T-helper 17 cell (primary cell): ENCODE data around the gene KANK3. TPM values are rescaled to one million over a fixed set of nuclear protein-coding genes. Genes with fewer than 3 reads are reported as not detected.
A peak's percentile ranks its signal among the peaks of the same experiment; 100 is the strongest.
"Not testable (repeated sequence)": the region's sequence is repeated elsewhere in the genome, so short reads cannot be mapped to it uniquely, and the experiment has no call there.

Source experiments
- ATAC-seq: fragments of 150-1000 bp; cut with Tn5 transposase; 2 replicates; pipeline ENCODE4 v1.10.0; 2021; ENCODE audit warnings: mild to moderate bottlenecking, moderate library complexity
- DNase-seq, 3 donors: peaks; one replicate each; pipeline versions ENCODE4 v3.0.0 to v3.0.0-alpha.2; 2020 to 2021
- H3K9me3 ChIP-seq: one replicate; pipeline ENCODE4 v1.7.0; 2013; ENCODE audit warnings: low read length, mild to moderate bottlenecking; ENCODE audit not compliant: control insufficient read depth, poor library complexity, severe bottlenecking
- H3K27ac Mint-ChIP-seq: one replicate; pipeline ENCODE4 v1.8.0; 2022; ENCODE audit warnings: mild to moderate bottlenecking, moderate library complexity, mixed read lengths
- H3K27me3 Mint-ChIP-seq: one replicate; pipeline ENCODE4 v1.8.0; 2022; ENCODE audit warnings: mixed read lengths
- H3K36me3 Mint-ChIP-seq: one replicate; pipeline ENCODE4 v1.8.0; 2022; ENCODE audit warnings: low read depth, mixed read lengths
- H3K4me1 Mint-ChIP-seq: one replicate; pipeline ENCODE4 v1.8.0; 2022; ENCODE audit warnings: mild to moderate bottlenecking, mixed read lengths
- H3K4me3 Mint-ChIP-seq: one replicate; pipeline ENCODE4 v1.8.0; 2022; ENCODE audit warnings: mild to moderate bottlenecking, moderate library complexity, mixed read lengths
- total RNA-seq, 4 donors: library from RNA in 2 of 4; stranded (reverse) in 2 of 4; gene quantifications; one replicate each; pipeline ENCODE4 v1.2.3 and lab custom pipeline; 2022 to 2026

Gene KANK3
- total RNA-seq, 2 donors from 2014 or later, result 2.6 to 2.9 TPM

GRCh38 chr19:8361921-8362793 lies 19.1 kb upstream of the KANK3 start:
- H3K4me1 Mint-ChIP-seq, result peaks cover 8% of the 10 kb centered on the region
- ATAC-seq, result no peak
- peaks cover 22% of the 10 kb centered on the region for H3K27me3 Mint-ChIP-seq

DNA sequence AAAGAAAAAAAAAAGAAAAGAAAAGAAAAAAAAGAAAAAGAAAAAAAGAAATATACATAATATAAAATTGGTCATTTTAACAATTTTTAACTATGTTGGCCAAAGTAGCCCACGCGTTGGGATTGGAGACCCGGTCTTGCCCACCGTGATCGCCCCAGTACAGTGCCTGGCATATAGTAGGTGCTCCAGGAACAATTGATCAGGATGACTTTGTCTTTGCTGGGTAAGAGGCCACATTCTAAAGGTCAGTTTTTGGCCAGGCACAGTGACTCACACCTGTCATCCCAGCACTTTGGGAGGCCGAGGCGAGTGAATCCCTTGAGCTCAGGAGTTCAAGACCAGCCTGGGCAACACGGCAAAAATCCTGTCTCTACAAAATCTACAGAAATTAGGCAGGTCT lies 17.1 kb upstream of the KANK3 start:
- Mint-ChIP-seq H3K27ac (no peak overlapping the region), H3K27me3 (peaks cover 11% of the 10 kb centered on the region), H3K4me1 (peaks cover 8% of the 10 kb centered on the region), H3K4me3 (no peak overlapping the region), H3K36me3 (peaks cover 3% of the 10 kb centered on the region)
- no peaks in the 10 kb centered on the region for H3K9me3 ChIP-seq
- no peak for ATAC-seq
- no peak for DNase-seq

More at GRCh38 chr19:8361921-8362793, 19.1 kb upstream of the KANK3 start:
- H3K9me3 ChIP-seq, result no peaks in the 10 kb centered on the region
- H3K36me3 Mint-ChIP-seq, result peaks cover 3% of the 10 kb centered on the region
- no peak overlapping the region for H3K4me3 Mint-ChIP-seq
- no peak for DNase-seq
- no peak overlapping the region for H3K27ac Mint-ChIP-seq

GRCh38 chr19:8358948-8359347 lies 15.9 kb upstream of the KANK3 start:
- peaks cover 6% of the 10 kb centered on the region for H3K4me1 Mint-ChIP-seq
- H3K27ac Mint-ChIP-seq, result no peak overlapping the region
- peaks cover 3% of the 10 kb centered on the region for H3K36me3 Mint-ChIP-seq
- no peak overlapping the region for H3K4me3 Mint-ChIP-seq
- H3K9me3 ChIP-seq, result no peaks in the 10 kb centered on the region
- ATAC-seq (no peak), DNase-seq (no peak)
- peaks cover 12% of the 10 kb centered on the region for H3K27me3 Mint-ChIP-seq

- Mint-ChIP-seq H3K4me1 (peaks cover 3% of the 10 kb centered on the region), H3K4me3 (no peak overlapping the region), H3K27ac (no peak overlapping the region), H3K36me3 (no peaks in the 10 kb centered on the region), H3K27me3 (peaks cover 11% of the 10 kb centered on the region)
- ATAC-seq, result no peak
- no peaks in the 10 kb centered on the region for H3K9me3 ChIP-seq
- no peak for DNase-seq
Measured at GRCh38 chr19:8357007-8357521, 14.0 kb upstream of the KANK3 start.

DNA sequence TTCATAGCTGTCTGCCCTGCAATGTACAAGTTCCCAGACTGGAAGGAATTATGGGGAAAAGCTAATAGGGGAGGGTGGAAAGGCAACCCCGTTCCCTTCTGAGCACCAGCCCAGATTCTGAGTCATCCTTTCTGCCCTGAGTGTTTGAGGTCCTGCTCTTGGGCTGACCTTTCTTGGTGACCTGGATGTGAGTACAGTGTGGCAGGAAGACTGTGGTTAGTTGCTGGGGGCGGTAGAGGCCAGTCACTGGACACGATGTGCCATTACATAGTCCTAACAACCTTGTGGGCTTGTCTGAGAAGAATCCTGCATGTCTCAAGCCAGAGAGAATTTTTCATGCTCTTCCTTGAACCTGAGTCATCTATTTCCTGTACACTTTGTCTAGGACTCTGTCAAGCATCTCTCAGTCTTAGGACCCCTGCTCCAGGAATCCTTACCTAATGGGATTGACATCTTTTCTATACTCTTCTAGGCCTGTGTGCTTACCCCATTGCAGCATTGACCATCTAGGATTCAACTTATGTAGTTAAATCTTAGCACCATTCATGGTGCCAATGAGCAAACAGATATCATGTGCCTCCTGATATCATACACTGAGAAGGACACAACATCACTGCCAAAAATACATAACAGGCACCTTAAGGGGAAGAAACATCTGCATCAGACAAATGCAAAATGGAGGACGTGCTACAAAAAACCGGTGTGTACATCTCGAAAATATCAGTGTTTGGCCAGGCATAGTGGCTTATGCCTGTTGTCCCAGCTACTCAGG lies 12.8 kb upstream of the KANK3 start:
- Mint-ChIP-seq H3K4me3 (no peak overlapping the region), H3K27me3 (peaks cover 20% of the 10 kb centered on the region), H3K36me3 (peaks cover under 1% of the 10 kb centered on the region), H3K4me1 (peaks cover 3% of the 10 kb centered on the region), H3K27ac (no peak overlapping the region)
- ATAC-seq, result no peak
- no peak for DNase-seq
- H3K9me3 ChIP-seq, result no peaks in the 10 kb centered on the region

GRCh38 chr19:8352845-8353244 lies 9.8 kb upstream of the KANK3 start:
- H3K27ac Mint-ChIP-seq, H3K4me1 Mint-ChIP-seq, DNase-seq, ATAC-seq, H3K36me3 Mint-ChIP-seq, H3K9me3 ChIP-seq, H3K4me3 Mint-ChIP-seq: not testable (repeated sequence)
- H3K27me3 Mint-ChIP-seq, result peaks cover 26% of the 10 kb centered on the region

GRCh38 chr19:8352134-8352827 lies 9.2 kb upstream of the KANK3 start:
- H3K4me1 Mint-ChIP-seq, result peaks cover 3% of the 10 kb centered on the region
- no peaks in the 10 kb centered on the region for H3K9me3 ChIP-seq
- no peak overlapping the region for H3K27ac Mint-ChIP-seq
- no peak for DNase-seq
- H3K4me3 Mint-ChIP-seq, result no peak overlapping the region
- H3K27me3 Mint-ChIP-seq, result peaks cover 26% of the 10 kb centered on the region
- ATAC-seq, result no peak
- H3K36me3 Mint-ChIP-seq, result peaks cover 3% of the 10 kb centered on the region

DNA sequence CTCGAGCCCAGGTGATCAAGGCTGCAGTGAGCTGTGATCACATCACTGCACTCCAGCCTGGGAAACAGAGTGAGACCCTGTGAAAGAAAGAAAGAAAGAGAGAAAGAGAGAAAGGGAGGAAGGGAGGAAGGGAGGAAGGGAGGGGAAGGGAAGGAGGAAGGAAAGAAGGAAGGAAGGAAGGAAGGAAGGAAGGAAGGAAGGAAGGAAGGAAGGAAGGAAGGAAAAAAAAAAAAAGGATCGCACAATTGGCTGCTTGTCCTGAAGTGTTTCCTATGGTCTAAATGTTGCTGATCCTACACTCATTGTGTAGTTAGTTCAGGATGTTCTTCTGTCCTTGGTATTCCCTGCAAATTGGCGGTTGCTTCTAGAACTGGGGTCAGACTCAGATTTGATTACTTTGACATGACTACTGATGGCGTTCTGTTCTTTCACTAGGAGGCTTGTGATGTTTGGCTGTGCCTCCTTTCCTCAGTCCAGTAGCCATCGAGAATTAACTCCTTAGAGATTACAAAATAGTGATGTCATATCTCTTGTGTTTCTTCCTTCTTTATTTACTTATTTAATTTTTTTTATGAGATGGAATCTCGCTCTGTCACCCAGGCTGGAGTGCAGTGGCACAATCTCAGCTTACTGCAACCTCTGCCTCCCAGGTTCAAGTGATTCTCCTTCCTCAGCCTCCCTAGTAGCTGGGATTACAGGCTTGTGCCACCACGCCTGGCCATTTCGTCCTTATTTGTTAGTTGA lies 6.7 kb upstream of the KANK3 start:
- ATAC-seq, H3K36me3 Mint-ChIP-seq, DNase-seq, H3K9me3 ChIP-seq, H3K4me3 Mint-ChIP-seq, H3K27ac Mint-ChIP-seq, H3K4me1 Mint-ChIP-seq: not testable (repeated sequence)
- peaks cover 26% of the 10 kb centered on the region for H3K27me3 Mint-ChIP-seq

- Mint-ChIP-seq H3K27me3 (peaks cover 8% of the 10 kb centered on the region), H3K4me3 (peak overlapping the region; percentile 91), H3K27ac (no peak overlapping the region), H3K4me1 (peaks cover 10% of the 10 kb centered on the region), H3K36me3 (no peaks in the 10 kb centered on the region)
- no peak for DNase-seq
- ATAC-seq, result no peak
- no peaks in the 10 kb centered on the region for H3K9me3 ChIP-seq
Measured at GRCh38 chr19:8343483-8343844, 402 bp upstream of the KANK3 start.

DNA sequence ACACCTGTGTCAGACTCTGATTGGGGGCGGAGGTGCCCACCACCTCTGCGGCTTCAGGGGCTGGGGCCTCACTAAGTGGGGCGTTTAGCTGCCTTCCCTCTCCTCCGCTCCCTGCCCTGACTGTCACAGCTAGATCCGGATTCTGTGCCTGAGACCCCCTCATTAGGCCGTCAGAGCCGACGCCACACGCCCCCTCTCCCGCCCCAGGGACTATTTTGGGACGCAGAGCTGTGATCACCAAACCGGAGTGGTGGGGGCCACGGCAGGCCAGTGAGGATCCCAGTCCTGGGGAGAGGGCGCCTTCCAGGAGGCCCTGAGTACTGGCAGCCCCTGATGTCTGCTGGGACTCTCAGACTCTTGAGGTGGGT lies 762 bp downstream of the KANK3 start:
- Mint-ChIP-seq H3K4me3 (peak overlapping the region; percentile 91), H3K27ac (no peak overlapping the region), H3K36me3 (no peaks in the 10 kb centered on the region), H3K27me3 (peaks cover 19% of the 10 kb centered on the region), H3K4me1 (peaks cover 10% of the 10 kb centered on the region)
- H3K9me3 ChIP-seq, result no peaks in the 10 kb centered on the region
- no peak for DNase-seq
- ATAC-seq, result no peak

DNA sequence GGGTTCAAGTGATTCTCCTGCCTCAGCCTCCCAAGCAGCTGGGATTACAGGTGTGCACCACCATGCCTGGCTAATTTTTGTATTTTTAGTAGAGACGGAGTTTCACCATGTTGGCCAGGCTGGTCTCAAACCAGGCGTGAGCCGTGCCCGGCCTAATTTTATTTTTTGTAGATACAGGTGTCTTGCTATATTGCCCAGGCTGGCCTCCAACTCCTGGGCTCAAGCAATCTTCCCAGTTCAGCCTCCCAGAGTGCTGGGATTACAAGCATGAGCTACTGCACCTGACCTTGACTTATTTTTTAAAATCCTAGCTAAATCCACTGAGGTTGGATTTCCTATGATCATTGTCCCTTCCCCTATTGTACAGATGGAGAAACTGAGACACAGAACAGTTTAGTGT lies 1.6 kb downstream of the KANK3 start:
- Mint-ChIP-seq H3K27me3 (peaks cover 20% of the 10 kb centered on the region), H3K4me1 (peaks cover 12% of the 10 kb centered on the region), H3K4me3 (peak overlapping the region; percentile 91), H3K27ac (peak overlapping the region; percentile 53)
- not testable (repeated sequence) for H3K36me3 Mint-ChIP-seq, ATAC-seq, H3K9me3 ChIP-seq, DNase-seq

DNA sequence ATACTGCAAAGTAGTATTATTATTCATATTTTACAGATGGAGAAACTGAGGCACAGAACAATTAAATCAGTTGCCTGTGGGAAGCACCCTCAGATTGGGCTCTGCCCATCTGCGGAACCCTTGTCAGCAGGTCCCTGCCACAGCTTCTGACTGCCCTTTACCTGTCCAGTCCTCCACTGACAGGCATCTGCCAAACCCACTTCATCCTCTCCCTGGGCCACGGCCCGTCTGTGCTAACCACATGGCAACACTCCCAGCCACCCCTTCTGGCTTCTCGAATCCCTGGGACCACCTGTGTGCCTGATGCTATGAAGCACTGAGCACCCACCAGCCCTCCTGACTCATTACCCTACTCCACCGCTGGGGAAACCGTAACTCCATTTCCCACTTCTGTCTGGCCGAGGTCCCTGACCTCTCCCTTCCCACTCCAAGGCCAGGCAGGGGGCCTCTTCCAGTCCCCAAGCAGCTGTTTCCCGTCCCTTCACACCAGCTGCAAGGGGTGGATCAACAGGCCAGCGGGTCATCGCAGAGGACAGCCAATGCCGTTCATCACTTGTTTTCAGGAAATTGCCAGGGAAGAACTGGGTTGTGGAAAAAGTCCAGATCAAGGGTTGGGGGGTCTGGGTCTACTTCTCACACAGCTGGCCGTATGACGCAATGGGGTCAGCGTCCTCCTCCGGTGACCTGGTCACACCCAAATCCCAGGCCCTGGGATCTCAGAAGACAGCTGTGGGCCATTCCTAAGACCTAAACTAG lies 2.5 kb downstream of the KANK3 start:
- peaks cover 14% of the 10 kb centered on the region for H3K4me1 Mint-ChIP-seq
- no peak overlapping the region for H3K4me3 Mint-ChIP-seq
- H3K9me3 ChIP-seq, result no peaks in the 10 kb centered on the region
- DNase-seq (no peak), ATAC-seq (no peak)
- H3K27ac Mint-ChIP-seq, result no peak overlapping the region
- no peaks in the 10 kb centered on the region for H3K36me3 Mint-ChIP-seq
- H3K27me3 Mint-ChIP-seq, result peaks cover 20% of the 10 kb centered on the region
